ENCODE data around the gene GALK2.

Gene GALK2

DNA sequence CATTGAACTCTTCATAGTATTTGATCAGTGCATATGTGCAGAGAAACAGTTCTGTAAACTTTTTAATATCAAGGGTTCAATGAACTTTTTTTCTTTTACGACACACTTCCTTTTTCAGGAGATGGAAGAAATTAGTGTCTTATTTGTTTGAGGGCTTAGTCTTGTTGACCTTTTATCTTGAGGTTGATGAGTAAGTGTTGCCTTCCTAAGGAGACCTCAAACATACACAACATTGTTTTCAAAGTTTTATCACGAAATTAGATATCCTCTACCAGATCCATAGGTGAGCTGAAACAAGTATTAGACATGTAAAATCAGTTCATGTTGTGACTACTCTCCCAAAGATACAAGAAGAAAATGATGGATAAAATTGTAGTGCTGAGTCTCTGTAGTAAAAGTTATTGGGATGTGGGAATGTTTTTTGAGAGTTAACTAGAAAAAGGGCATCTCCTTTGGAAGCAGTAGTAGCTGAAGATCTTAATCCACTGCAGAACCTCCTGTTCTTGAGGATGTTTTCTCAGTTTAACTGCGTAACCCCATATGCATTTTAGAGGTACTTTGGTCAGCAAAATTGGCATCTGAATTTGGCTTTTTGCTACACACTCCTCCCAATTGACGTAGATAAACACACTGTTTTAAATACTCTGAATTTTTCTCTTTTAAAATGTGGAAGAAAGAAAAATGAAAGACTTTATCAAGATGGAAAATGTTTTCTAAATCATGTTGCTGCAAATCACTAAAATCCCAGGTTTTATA is 116.8 kb downstream of the GALK2 start:
- TF ChIP-seq, protein P1, sequence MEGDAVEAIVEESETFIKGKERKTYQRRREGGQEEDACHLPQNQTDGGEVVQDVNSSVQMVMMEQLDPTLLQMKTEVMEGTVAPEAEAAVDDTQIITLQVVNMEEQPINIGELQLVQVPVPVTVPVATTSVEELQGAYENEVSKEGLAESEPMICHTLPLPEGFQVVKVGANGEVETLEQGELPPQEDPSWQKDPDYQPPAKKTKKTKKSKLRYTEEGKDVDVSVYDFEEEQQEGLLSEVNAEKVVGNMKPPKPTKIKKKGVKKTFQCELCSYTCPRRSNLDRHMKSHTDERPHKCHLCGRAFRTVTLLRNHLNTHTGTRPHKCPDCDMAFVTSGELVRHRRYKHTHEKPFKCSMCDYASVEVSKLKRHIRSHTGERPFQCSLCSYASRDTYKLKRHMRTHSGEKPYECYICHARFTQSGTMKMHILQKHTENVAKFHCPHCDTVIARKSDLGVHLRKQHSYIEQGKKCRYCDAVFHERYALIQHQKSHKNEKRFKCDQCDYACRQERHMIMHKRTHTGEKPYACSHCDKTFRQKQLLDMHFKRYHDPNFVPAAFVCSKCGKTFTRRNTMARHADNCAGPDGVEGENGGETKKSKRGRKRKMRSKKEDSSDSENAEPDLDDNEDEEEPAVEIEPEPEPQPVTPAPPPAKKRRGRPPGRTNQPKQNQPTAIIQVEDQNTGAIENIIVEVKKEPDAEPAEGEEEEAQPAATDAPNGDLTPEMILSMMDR (conservative IDR thresholded peaks at IDR 0.05; ENCODE audit: low read length) = no peak
- TF ChIP-seq EZH2phosphoT487 (IDR thresholded peaks at IDR 0.05; ENCODE audit: borderline replicate concordance) = no peak
- H3K79me2 ChIP-seq (ENCODE audit: insufficient read depth, low read length) = no peaks in the 10 kb centered on the region

DNA sequence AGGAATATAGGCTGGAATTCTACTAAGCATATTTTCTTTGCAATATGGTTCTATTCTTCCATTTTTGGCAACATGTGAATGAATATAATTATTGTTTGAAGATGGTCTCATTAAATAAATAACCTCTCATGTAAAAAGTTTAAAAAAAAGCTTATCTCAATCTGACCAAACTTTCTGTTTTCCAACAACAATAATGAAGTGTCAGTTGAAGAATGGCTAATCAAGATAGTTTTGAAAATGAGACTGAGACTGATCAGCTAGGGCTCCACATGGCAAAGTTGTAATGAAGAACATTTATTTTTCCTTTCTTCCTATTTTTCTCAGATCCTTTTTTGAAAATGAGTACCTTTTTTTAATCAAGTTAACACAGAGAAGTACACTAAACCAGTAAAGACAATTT is 117.4 kb downstream of the GALK2 start:
- Histone ChIP-seq H3K27me3 (ENCODE audit: insufficient read depth, low read length, poor library complexity, severe bottlenecking) (no peaks in the 10 kb centered on the region), H3K79me2 (ENCODE audit: insufficient read depth, low read length) (no peaks in the 10 kb centered on the region), H3K4me2 (ENCODE audit: low read depth, low read length, poor library complexity, severe bottlenecking) (no peak overlapping the region), H3K36me3 (ENCODE audit: insufficient read depth, low read length) (peaks cover 22% of the 10 kb centered on the region; the same call in 1 of the 2 replicates), H2AFZ (ENCODE audit: low read length) (no peak overlapping the region), H3F3A (ENCODE audit: low read depth) (no peaks in the 10 kb centered on the region), H3K9me3 (ENCODE audit: insufficient read depth, low read depth, low read length) (no peaks in the 10 kb centered on the region), H4K20me1 (ENCODE audit: insufficient read depth, low read length, poor library complexity, severe bottlenecking) (no peaks in the 10 kb centered on the region), H3K9ac (ENCODE audit: low read depth, low read length, poor library complexity, severe bottlenecking) (no peak overlapping the region), H3K9me2 (replicated peaks; ENCODE audit: low read depth, low read length) (no peaks in the 10 kb centered on the region), H3K4me1 (ENCODE audit: insufficient read depth, low read length, poor library complexity, severe bottlenecking) (peaks cover 5% of the 10 kb centered on the region), H3K4me3 (ENCODE audit: low read length, poor library complexity, severe bottlenecking) (no peak overlapping the region)
- TF ChIP-seq EZH2phosphoT487 (IDR thresholded peaks at IDR 0.05; ENCODE audit: borderline replicate concordance) = no peak
- TF ChIP-seq, protein P1 (conservative IDR thresholded peaks at IDR 0.05; ENCODE audit: low read length) = no peak

More for the DNA sequence above, 116.8 kb downstream of the GALK2 start:
- H3K36me3 ChIP-seq (ENCODE audit: insufficient read depth, low read length) = peaks cover 19% of the 10 kb centered on the region; the same call in 1 of the 2 replicates
- no peak overlapping the region for H3K4me3 ChIP-seq (ENCODE audit: low read length, poor library complexity, severe bottlenecking)
- H2AFZ ChIP-seq (ENCODE audit: low read length) = no peak overlapping the region
- H3K9me2 ChIP-seq (replicated peaks; ENCODE audit: low read depth, low read length) = no peaks in the 10 kb centered on the region
- no peaks in the 10 kb centered on the region for H3K27me3 ChIP-seq (ENCODE audit: insufficient read depth, low read length, poor library complexity, severe bottlenecking)
- H3F3A ChIP-seq (ENCODE audit: low read depth) = no peaks in the 10 kb centered on the region
- no peak overlapping the region for H3K9ac ChIP-seq (ENCODE audit: low read depth, low read length, poor library complexity, severe bottlenecking)
- no peaks in the 10 kb centered on the region for H3K9me3 ChIP-seq (ENCODE audit: insufficient read depth, low read depth, low read length)
- H3K4me2 ChIP-seq (ENCODE audit: low read depth, low read length, poor library complexity, severe bottlenecking) = no peak overlapping the region
- no peaks in the 10 kb centered on the region for H4K20me1 ChIP-seq (ENCODE audit: insufficient read depth, low read length, poor library complexity, severe bottlenecking)
- H3K4me1 ChIP-seq (ENCODE audit: insufficient read depth, low read length, poor library complexity, severe bottlenecking) = peaks cover 5% of the 10 kb centered on the region

DNA sequence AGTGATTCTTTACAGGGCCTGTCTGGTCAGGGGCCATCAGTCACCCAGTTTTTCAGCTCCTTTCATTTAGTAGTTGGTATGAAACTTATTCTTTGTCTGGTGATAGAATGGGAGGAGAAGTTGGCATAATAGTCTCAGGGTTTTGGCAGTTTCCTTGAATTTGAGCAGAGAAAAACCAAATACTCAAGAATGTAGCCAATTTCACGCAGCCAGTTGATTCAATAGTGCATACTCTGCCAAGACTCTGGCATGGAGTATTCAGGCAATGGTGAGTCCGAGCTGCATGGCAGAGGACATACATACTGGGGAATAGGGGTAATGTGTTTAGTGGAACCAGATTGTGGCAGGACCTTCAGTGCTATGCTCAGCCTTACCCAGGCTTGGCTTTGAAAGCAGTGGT is 118.3 kb downstream of the GALK2 start:
- peaks cover 5% of the 10 kb centered on the region for H3K4me1 ChIP-seq (ENCODE audit: insufficient read depth, low read length, poor library complexity, severe bottlenecking)
- H2AFZ ChIP-seq (ENCODE audit: low read length) = no peak overlapping the region
- H3K4me3 ChIP-seq (ENCODE audit: low read length, poor library complexity, severe bottlenecking) = no peak overlapping the region
- no peaks in the 10 kb centered on the region for H4K20me1 ChIP-seq (ENCODE audit: insufficient read depth, low read length, poor library complexity, severe bottlenecking)
- no peaks in the 10 kb centered on the region for H3K27me3 ChIP-seq (ENCODE audit: insufficient read depth, low read length, poor library complexity, severe bottlenecking)
- H3K9me3 ChIP-seq (ENCODE audit: insufficient read depth, low read depth, low read length) = no peaks in the 10 kb centered on the region
- no peaks in the 10 kb centered on the region for H3K9me2 ChIP-seq (replicated peaks; ENCODE audit: low read depth, low read length)
- no peak overlapping the region for H3K9ac ChIP-seq (ENCODE audit: low read depth, low read length, poor library complexity, severe bottlenecking)
- no peak overlapping the region for H3K4me2 ChIP-seq (ENCODE audit: low read depth, low read length, poor library complexity, severe bottlenecking)
- H3K36me3 ChIP-seq (ENCODE audit: insufficient read depth, low read length) = peaks cover 18% of the 10 kb centered on the region; the same call in 1 of the 2 replicates
- H3K79me2 ChIP-seq (ENCODE audit: insufficient read depth, low read length) = no peaks in the 10 kb centered on the region
- H3F3A ChIP-seq (ENCODE audit: low read depth) = no peaks in the 10 kb centered on the region
- TF ChIP-seq, protein P1 (conservative IDR thresholded peaks at IDR 0.05; ENCODE audit: low read length) = no peak
- no peak for TF ChIP-seq EZH2phosphoT487 (IDR thresholded peaks at IDR 0.05; ENCODE audit: borderline replicate concordance)

All from Loucy (cell line).